Parathyroid adenoma (tissue), 2 donors: ENCODE results near the gene ZFYVE16.

Experiments used
- H2AFZ ChIP-seq: fragments of 300-600 bp; sonication (generic); one replicate; pipeline ENCODE4 v1.7.0; 2017; ENCODE audit warnings: antibody characterized with exemption, mild to moderate bottlenecking
- H3K27ac ChIP-seq: fragments of 300-600 bp; sonication (generic); one replicate; pipeline ENCODE4 v1.7.0; 2017
- H3K27me3 ChIP-seq: fragments of 300-600 bp; sonication (generic); one replicate; pipeline ENCODE4 v1.7.0; 2017; ENCODE audit warnings: low read length; ENCODE audit not compliant: control insufficient read depth, insufficient read depth
- H3K36me3 ChIP-seq: fragments of 300-600 bp; sonication (generic); one replicate; pipeline ENCODE4 v1.7.0; 2017; ENCODE audit warnings: low read length; ENCODE audit not compliant: control insufficient read depth, insufficient read depth
- H3K4me1 ChIP-seq: fragments of 300-600 bp; sonication (generic); one replicate; pipeline ENCODE4 v1.7.0; 2017; ENCODE audit warnings: control low read depth
- H3K4me2 ChIP-seq: fragments of 300-600 bp; sonication (generic); one replicate; pipeline ENCODE4 v1.7.0; 2017; ENCODE audit warnings: low read length
- H3K4me3 ChIP-seq: fragments of 300-600 bp; sonication (generic); one replicate; pipeline ENCODE4 v1.7.0; 2017; ENCODE audit warnings: low read depth, low read length
- H3K79me2 ChIP-seq: fragments of 300-600 bp; sonication (generic); one replicate; pipeline ENCODE4 v1.7.0; 2017; ENCODE audit warnings: control low read depth
- H3K9ac ChIP-seq: fragments of 300-600 bp; sonication (generic); one replicate; pipeline ENCODE4 v1.7.0; 2017; ENCODE audit warnings: mild to moderate bottlenecking
- H3K9me3 ChIP-seq: fragments of 300-600 bp; sonication (generic); one replicate; pipeline ENCODE4 v1.7.0; 2017; ENCODE audit warnings: low read length; ENCODE audit not compliant: control insufficient read depth
- TF ChIP-seq, protein P1 (sequence below): fragments of 300-600 bp; sonication (generic); IDR thresholded peaks from one replicate; pipeline ENCODE4 v1.7.0; 2017; ENCODE audit warnings: antibody characterized with exemption, mild to moderate bottlenecking
- donor health status: primary hyperparathyroidism.

The ZFYVE16 gene

GRCh38 chr5:80407735-80408483 lies at the start of gene ZFYVE16:
ZFYVE16 (plus strand) TSS chr5:80408064; CDS start chr5:80434148, 26,084 bp downstream.
- TF ChIP-seq, protein P1, sequence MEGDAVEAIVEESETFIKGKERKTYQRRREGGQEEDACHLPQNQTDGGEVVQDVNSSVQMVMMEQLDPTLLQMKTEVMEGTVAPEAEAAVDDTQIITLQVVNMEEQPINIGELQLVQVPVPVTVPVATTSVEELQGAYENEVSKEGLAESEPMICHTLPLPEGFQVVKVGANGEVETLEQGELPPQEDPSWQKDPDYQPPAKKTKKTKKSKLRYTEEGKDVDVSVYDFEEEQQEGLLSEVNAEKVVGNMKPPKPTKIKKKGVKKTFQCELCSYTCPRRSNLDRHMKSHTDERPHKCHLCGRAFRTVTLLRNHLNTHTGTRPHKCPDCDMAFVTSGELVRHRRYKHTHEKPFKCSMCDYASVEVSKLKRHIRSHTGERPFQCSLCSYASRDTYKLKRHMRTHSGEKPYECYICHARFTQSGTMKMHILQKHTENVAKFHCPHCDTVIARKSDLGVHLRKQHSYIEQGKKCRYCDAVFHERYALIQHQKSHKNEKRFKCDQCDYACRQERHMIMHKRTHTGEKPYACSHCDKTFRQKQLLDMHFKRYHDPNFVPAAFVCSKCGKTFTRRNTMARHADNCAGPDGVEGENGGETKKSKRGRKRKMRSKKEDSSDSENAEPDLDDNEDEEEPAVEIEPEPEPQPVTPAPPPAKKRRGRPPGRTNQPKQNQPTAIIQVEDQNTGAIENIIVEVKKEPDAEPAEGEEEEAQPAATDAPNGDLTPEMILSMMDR, result no peak
- H3K9ac ChIP-seq, result peak within 1 kb of the TSS; percentile 91
- H3K4me1 ChIP-seq, result peaks cover 9% of the 10 kb centered on the region
- H3K9me3 ChIP-seq, result no peaks in the 10 kb centered on the region
- peak within 1 kb of the TSS; percentile 94 for H2AFZ ChIP-seq
- peaks cover 19% of the 10 kb centered on the region for H3K79me2 ChIP-seq
- H3K4me3 ChIP-seq, result peak within 1 kb of the TSS; percentile 85
- H3K27ac ChIP-seq, result peak within 1 kb of the TSS; percentile 99
- H3K27me3 ChIP-seq, result no peaks in the 10 kb centered on the region
- peak within 1 kb of the TSS; percentile 64 for H3K4me2 ChIP-seq
- no peaks in the 10 kb centered on the region for H3K36me3 ChIP-seq

DNA sequence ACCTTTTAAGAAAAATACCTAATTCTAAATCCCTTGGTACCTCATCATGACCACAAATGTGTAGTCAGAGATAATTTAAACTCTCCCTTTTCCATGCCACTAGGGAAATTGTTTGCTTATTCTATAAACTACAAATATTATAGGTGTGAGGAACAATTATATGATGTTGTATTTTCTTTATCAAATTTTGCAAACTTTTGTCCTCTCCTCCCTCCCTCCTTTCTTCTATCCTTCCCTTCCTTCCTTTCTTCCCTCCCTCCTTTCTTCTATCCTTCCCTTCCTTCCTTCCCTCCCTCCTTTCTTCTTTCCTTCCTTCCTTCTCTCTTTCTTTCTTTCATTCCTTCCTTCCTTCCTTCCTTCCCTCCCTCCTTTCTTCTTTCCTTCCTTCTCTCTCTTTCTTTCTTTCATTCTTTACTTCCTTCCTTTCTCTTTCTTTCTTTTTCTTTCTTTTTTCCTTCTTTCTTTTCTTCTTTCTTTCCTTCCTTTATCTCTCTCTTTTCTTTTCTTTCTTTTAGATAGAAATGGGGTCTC lies 46.9 kb upstream of the ZFYVE16 start:
- Histone ChIP-seq H3K9me3 (no peaks in the 10 kb centered on the region), H3K27ac (no peak overlapping the region), H3K79me2 (no peaks in the 10 kb centered on the region), H3K4me1 (no peaks in the 10 kb centered on the region), H3K27me3 (no peaks in the 10 kb centered on the region), H2AFZ (no peak overlapping the region), H3K9ac (no peak overlapping the region), H3K4me3 (no peak overlapping the region), H3K4me2 (no peak overlapping the region), H3K36me3 (no peaks in the 10 kb centered on the region)
- TF ChIP-seq, protein P1, result no peak

DNA sequence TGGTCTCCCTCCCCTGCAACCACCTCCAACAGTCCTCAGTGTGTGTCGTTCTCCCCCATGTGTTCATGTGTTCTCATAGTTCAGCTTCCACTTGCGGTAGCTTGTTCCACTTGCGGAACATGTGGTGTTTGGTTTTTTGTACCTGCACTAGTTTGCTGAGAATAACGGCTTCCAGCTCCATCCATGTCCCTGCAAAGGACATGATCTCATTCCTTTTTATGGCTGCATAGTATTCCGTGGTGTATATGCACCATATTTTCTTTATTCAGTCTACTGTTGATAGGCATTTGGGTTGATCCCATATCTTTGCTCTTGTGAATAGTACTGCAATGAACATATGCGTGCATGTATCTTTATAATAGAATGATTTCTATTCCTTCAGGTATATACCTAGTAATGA lies 43.0 kb upstream of the ZFYVE16 start:
- H3K4me1 ChIP-seq, result no peaks in the 10 kb centered on the region
- no peaks in the 10 kb centered on the region for H3K79me2 ChIP-seq
- H3K4me2 ChIP-seq, result no peak overlapping the region
- no peak overlapping the region for H2AFZ ChIP-seq
- no peak overlapping the region for H3K4me3 ChIP-seq
- TF ChIP-seq, protein P1, result no peak
- no peak overlapping the region for H3K27ac ChIP-seq
- no peak overlapping the region for H3K9ac ChIP-seq
- no peaks in the 10 kb centered on the region for H3K9me3 ChIP-seq
- H3K27me3 ChIP-seq, result no peaks in the 10 kb centered on the region
- H3K36me3 ChIP-seq, result no peaks in the 10 kb centered on the region

DNA sequence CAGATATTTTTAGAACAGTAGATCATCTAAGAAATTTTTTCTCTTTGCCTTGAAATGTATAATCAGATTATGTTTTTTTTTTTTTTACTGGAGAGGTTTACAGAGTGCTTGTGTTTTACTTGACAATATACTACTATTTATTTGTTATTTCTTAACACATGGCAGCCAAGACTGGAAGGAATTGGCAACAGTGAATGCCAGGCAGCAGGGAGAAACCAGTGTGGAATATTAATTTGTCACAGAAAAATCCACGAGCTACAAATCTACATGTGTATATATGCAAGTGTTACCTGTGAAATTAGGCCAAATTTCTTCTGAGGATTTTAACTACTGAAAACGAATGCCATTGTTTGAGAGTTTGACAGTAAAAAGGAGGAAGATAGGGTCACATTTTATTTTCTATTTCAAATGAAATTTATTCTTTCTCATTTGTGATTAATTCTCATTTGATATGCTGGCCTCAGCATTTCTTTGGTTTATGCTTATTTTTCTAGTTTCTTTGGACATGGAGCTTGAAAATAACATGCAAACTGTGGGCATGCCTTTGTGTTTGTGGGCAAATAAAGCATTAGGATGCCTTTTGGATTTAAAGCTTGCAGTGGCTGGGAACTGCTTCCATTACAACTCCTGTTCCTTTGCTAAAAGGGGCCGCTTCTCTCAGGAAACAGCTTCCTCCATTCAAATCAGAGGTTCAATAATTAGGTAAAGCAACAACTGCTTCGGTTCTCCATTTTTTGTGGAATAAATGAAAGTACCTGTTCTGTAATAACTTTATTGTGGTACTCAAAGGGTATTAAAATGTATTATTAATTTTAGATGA lies 39.0 kb upstream of the ZFYVE16 start:
- H3K9ac ChIP-seq, result no peak overlapping the region

More for the DNA sequence above, 39.0 kb upstream of the ZFYVE16 start:
- H3K9me3 ChIP-seq, result no peaks in the 10 kb centered on the region
- H3K27ac ChIP-seq, result no peak overlapping the region
- no peaks in the 10 kb centered on the region for H3K36me3 ChIP-seq
- TF ChIP-seq, protein P1, result no peak
- H3K27me3 ChIP-seq, result no peaks in the 10 kb centered on the region
- H2AFZ ChIP-seq, result no peak overlapping the region
- H3K4me2 ChIP-seq, result no peak overlapping the region
- H3K4me3 ChIP-seq, result no peak overlapping the region
- H3K79me2 ChIP-seq, result no peaks in the 10 kb centered on the region
- no peaks in the 10 kb centered on the region for H3K4me1 ChIP-seq
